ENCODE results near the gene BCAR3.
"Not testable (repeated sequence)": the region's sequence is repeated elsewhere in the genome, so short reads cannot be mapped to it uniquely, and the experiment has no call there.

Gene BCAR3

GRCh38 chr1:93687542-93687941, 5.9 kb upstream of the BCAR3 start:
- DNase-seq: no peak

DNA sequence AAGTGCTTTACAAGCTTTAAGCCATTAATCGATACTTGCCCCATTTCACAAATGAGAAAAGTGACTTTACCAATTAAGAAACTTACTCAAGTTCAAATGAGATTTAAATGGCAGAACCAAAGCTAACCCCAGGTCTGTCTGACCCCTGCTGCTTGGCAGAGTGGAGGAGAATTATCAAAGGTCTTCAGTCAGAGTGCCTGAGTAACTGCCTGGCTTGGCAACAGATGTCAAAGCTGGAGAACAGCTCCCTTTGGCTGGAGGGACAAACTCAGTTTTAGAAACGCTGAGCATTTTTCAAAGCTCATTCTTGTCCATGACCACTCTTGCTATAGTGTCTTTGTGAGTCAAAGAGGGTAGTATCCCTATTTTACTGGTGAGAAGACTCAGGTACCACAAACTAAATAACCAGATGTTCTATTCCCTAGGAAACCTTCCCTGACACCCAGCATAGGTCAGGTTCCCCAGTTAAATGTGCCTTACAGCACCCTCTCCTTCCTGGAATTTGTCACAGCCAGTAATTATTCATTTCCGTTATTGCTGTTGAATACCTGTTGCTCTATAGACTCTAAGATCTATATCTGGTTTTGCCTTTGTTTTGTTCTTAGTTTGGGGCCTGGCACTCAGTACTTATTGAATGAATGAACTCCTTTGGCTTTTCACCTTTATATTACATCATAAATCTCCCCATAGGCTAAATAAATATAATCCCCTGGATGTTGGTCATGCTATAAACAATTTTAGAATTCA, 5.0 kb upstream of the BCAR3 start:
- DNase-seq: no peak

DNA sequence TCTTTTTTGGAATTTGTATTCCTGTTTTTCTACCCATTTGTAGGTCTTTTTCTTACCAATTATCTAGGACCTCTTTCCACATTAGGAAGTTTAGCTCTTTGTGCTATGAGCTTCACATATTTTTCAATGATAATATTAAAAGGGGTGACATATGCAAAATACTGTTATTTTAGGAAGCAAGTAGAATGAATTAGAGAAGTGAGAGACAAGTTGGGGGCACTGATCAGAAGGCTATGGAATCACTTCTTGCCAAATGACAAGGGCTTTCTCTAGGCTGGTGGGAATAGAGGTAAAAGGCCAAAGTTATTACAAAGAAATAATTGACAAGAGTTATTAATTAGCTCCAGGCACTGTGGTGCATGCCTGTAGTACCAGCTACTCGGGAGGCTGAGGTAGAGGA, 4.3 kb upstream of the BCAR3 start:
- DNase-seq: no peak

GRCh38 chr1:93683234-93683633, 1.6 kb upstream of the BCAR3 start:
- no peak for DNase-seq

DNA sequence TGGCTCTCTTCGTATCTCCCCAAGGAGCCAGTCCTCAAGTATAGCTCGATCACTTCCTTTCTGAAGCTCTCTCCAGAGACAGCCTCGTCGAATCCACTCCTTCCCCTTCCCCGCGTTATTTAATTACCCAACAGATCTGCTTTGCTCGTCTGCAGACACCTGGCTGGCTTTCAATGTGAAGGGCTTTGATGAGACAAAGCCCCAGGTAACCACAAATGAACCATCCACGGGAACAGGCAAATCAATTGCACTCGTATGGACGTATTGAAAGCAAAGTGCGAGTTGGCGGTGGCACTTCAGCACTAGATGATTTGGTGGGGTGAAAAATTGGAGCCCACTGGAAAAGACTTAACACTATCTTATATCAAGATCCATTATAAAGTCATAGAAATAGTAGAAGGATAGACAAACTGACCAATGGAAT, 364 bp upstream of the BCAR3 start:
- DNase-seq: no peak

DNA sequence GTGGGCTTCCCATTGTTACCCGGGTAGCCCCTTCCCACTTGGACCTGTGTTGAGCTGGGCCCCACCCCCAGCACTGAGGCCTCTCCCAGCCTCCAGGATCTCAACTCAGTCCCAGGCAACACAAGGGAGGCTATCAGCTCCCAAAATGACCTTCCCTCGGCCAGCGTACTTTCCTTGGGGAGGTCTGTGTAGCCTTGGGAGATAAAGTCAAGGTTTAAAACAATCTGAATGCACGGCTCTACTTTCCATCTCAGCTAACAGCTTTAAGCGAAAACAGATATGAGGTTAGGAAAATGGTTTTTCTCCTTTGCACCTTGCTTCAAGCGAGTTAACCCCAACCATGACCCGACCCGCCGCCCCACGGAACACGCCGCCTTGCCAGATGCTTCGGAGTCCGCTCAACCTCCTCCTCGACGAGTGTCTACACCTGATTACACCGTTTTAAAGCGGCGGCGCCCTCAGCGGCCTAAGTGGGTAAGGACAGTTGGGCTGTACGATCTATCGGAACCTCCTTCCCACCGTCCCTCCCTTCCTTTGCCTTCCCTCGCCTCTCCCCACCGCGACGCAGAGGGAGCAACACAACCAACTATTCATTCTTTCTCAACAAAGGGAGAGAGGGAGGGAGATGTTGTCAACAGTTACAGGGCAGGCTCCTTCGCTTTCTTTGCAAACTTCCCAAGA, 1.1 kb downstream of the BCAR3 start:
- DNase-seq: peak; percentile 84

- DNase-seq: no peak
Observed at GRCh38 chr1:93680076-93680419, 1.6 kb downstream of the BCAR3 start.

DNA sequence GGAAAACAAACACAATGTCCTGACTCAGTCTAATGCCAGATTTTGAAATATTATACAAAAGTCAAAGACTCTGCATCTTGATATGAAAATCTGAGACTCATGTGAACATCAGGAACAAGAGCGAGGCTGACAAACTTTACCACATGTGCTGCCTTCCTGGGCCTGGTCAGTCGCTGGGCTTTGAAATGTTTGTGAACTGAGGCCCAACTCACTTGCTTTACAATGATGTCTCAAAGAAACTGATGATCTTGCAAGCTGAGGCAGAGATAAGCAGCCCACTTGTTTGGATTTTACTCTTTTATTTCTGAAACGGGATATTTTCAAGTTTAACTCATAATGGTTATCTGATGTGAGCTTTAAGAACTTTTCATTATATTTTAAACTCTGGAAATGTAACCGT, 2.1 kb downstream of the BCAR3 start:
- no peak for DNase-seq

DNA sequence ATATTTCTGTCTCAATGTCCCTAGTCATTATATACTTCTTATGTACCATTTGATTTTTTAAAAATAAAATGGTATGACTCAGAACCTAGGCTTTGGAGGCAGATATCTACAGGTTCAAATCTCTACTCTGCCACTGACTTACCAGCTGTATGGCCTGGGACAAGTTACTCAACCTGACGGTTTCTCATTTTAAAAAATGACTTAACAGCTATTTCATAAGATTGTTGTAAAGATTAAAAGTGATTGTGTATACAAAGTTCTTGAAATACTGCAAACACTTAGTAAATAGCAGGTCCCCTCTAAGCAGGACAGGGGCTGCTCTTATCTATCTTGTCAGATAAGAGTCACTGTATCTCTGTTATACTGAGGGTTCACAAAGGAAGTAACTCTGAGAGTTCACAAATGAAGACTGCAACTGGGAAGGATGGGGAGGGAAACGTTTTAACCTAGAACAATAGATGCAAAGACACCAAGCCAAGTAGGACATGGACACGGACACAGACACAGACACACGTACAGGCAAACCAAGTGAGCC, 2.6 kb downstream of the BCAR3 start:
- DNase-seq: no peak

GRCh38 chr1:93678491-93678890, 3.1 kb downstream of the BCAR3 start:
- DNase-seq: no peak

- no peak for DNase-seq
Observed at GRCh38 chr1:93677729-93678128, 3.9 kb downstream of the BCAR3 start.

DNA sequence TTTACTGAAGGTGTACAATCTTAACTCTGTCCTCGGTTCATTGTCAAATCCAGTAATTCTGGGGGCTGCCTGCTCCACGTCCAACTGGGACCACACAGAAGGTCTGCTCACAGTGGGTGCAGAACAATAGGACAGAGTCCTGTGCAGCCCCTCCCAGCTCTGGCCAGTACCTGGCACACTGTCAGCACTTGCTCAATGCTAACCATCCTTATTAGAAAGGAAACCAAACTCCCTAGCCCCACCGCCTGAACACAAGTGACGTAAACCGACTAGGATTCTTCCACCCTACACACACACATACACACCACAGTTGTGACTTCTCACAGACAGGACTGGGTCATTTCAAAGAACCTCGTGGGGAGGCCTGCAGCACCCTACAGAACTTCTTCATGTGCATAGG, 5.2 kb downstream of the BCAR3 start:
- no peak for DNase-seq

- no peak for DNase-seq
Observed at GRCh38 chr1:93675931-93676330, 5.7 kb downstream of the BCAR3 start.

- no peak for DNase-seq
Observed at GRCh38 chr1:93675271-93675670, 6.4 kb downstream of the BCAR3 start.

DNA sequence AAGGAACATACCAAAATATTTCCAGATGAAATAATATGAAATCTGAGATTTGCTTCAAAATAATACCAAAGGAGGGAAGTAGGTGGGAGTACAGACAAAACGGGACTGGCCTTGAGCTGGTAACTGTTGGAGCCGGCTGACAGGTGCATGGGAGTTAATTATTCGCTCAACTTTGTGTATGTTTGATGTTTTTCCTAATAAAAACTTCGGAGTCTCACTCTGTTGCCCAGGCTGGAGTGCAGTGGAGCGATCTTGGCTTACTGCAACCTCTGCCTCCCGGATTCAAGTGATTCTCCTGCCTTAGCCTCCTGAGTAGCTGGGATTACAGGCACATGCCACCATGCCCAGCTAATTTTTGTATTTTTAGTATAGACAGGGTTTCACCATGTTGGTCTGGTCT, 7.6 kb downstream of the BCAR3 start:
- DNase-seq: not testable (repeated sequence)

GRCh38 chr1:93673163-93673829, 8.3 kb downstream of the BCAR3 start:
- no peak for DNase-seq

- peak; percentile 42 for DNase-seq
Observed at GRCh38 chr1:93672477-93673162, 9.0 kb downstream of the BCAR3 start.

DNA sequence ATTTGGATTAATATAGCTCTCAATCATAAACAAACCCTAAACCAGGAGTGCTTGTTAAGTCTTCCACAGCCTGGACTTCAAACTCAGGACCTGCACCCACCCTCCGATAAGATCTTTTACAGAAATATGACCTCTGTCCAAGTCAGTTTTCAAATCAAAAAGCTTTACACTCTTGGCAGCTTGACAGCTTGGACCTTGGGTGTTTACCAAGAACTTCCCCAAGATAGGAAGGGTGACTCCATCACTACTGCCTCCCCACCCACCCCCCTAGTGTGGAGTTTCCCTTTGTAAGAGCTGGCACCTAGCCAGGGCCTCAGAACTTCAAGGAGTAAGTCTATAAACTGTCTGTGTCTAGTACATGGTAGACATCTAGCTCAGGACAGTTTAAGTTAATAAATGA, 9.6 kb downstream of the BCAR3 start:
- DNase-seq: peak; percentile 67

- peak; percentile 76 for DNase-seq
Observed at GRCh38 chr1:93671099-93671621, 10.5 kb downstream of the BCAR3 start.

DNA sequence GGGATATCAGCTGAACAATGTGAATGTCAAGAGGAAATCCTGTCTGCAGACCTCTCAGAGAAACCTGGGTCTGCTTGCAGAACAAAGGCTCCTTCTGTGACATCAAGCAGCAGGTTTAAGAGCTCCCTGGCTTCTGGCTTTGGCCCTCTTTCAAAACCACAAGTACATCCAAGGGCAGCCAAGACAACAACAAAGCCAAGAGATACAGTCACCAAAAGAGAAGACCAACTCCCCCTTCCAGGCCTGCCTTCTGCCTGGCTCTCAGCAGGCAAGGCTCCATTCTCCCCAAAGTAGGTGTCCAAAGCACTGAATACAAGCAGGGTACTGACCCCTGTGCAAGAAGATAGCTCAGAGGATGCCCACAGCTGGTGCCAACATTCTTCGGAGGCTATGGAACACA, 11.5 kb downstream of the BCAR3 start:
- peak; percentile 89 for DNase-seq

- DNase-seq: no peak
Observed at GRCh38 chr1:93669369-93669768, 12.3 kb downstream of the BCAR3 start.

- DNase-seq: no peak
Observed at GRCh38 chr1:93668951-93669350, 12.7 kb downstream of the BCAR3 start.

- DNase-seq: no peak
Observed at GRCh38 chr1:93668121-93668520, 13.5 kb downstream of the BCAR3 start.

All from hematopoietic multipotent progenitor cell treated with erythropoietin and hydrocortisone succinate and interleukin-3 and kit ligand, for 6 days (in vitro differentiated cells).